ENCODE data around the gene NFIC.

- TF ChIP-seq CTCF (conservative IDR thresholded peaks at IDR 0.05; ENCODE audit: low read depth, low read length), result no peak
- TF ChIP-seq POLR2A (IDR thresholded peaks at IDR 0.05; ENCODE audit: low read depth, low read length), result no peak
- TF ChIP-seq RCOR1 (IDR thresholded peaks at IDR 0.05; ENCODE audit: insufficient replicate concordance, low read length), result no peak
- no peak for TF ChIP-seq MXI1 (IDR thresholded peaks at IDR 0.05; ENCODE audit: borderline replicate concordance, low read depth, low read length)
These were observed 20.4 kb upstream of the NFIC start for GRCh38 chr19:3345850-3346460.
